Measurements from ENCODE around the gene PADI4.

GRCh38 chr1:17404820-17405219 is 96.8 kb downstream of the PADI4 start:
- TF ChIP-seq CTCF (IDR thresholded peaks at IDR 0.05) = no peak
- no peak for TF ChIP-seq POLR2A (IDR thresholded peaks at IDR 0.05)

Data from Peyer's patch (tissue), 4 donors.